ENCODE measurements around the gene HIVEP3. TPM values are rescaled to one million over a fixed set of nuclear protein-coding genes. Genes with fewer than 3 reads are reported as not detected.

The HIVEP3 gene
- total and polyA plus RNA-seq, 8 donors: 1.8 to 65.3 (median 3.8) TPM

DNA sequence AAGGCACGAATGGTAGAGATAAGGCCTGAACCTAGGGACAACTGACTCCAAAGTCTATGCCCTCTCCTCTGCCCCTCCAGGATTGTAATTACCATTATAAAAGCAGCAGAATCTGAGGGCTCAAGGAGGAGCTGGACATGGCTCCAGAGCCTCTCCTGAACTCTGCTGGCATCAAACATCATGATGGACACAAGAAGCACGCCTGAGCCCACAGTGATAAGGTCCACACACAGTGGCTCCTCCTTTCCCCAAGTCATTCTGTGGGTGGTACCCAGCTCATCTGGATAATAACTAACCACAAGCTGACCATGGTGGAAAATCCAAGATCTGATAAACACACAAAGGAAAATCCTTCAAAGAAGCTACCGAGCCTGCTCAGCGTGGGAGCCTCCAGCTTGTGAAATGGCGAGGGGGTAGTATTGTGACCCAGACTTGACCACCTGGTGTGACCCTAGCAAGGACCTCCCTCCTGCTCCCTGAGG is 85.2 kb downstream of the HIVEP3 start:
- Histone ChIP-seq H3K27me3 (no peaks in the 10 kb centered on the region), H3K36me3 (no peaks in the 10 kb centered on the region), H3K4me1 (peaks cover 0 to 4% (median 2%) of the 10 kb centered on the region in 4 donors), H3K4me3 (no peak overlapping the region), H3K27ac (no peak overlapping the region), H3K9me3 (no peaks in the 10 kb centered on the region)
- DNase-seq: no peak
- TF ChIP-seq EP300 (IDR thresholded peaks at IDR 0.05) (no peak), CTCF (IDR thresholded peaks at IDR 0.05) (no peak), POLR2AphosphoS5 (IDR thresholded peaks at IDR 0.05) (no peak), POLR2A (IDR thresholded peaks at IDR 0.05) (no peak)
- intact Hi-C loops (cut with DNase I; ENCODE audit: low total_unique reads): no loop called here
- 77 to 92% (median 82%) methylated on average over 5 of the region's 5 CpGs for WGBS, 5 donors

GRCh38 chr1:41830726-41831125 is 88.0 kb downstream of the HIVEP3 start:
- Histone ChIP-seq H3K27me3 (no peaks in the 10 kb centered on the region), H3K9me3 (no peaks in the 10 kb centered on the region), H3K27ac (no peak overlapping the region), H3K4me1 (peaks cover 0 to 13% (median 6%) of the 10 kb centered on the region in 4 donors), H3K36me3 (no peaks in the 10 kb centered on the region), H3K4me3 (no peak overlapping the region)
- 86 to 98% (median 93%) methylated on average over 3 of the region's 3 CpGs for WGBS, 5 donors
- intact Hi-C loops (cut with DNase I; ENCODE audit: low total_unique reads): no loop called here
- TF ChIP-seq EP300 (IDR thresholded peaks at IDR 0.05) (no peak), CTCF (IDR thresholded peaks at IDR 0.05) (no peak), POLR2A (IDR thresholded peaks at IDR 0.05) (no peak), POLR2AphosphoS5 (IDR thresholded peaks at IDR 0.05) (no peak)
- peak in 1 of 2 donors; percentile 26 for DNase-seq

GRCh38 chr1:41827991-41828570 is 90.6 kb downstream of the HIVEP3 start:
- H3K9me3 ChIP-seq: no peaks in the 10 kb centered on the region
- intact Hi-C loops (cut with DNase I; ENCODE audit: low total_unique reads): no loop called here
- H3K27me3 ChIP-seq: no peaks in the 10 kb centered on the region
- no peaks in the 10 kb centered on the region for H3K36me3 ChIP-seq
- 39 to 74% (median 67%) methylated on average over 4 of the region's 4 CpGs for WGBS, 5 donors
- H3K4me1 ChIP-seq: peaks cover 8 to 27% (median 18%) of the 10 kb centered on the region in 4 donors
- DNase-seq: peak in 1 of 2 donors; percentile 38
- TF ChIP-seq POLR2A (IDR thresholded peaks at IDR 0.05) (no peak), CTCF (IDR thresholded peaks at IDR 0.05) (no peak)
- H3K27ac ChIP-seq: no peak overlapping the region
- H3K4me3 ChIP-seq: no peak overlapping the region

GRCh38 chr1:41823471-41823870 is 95.3 kb downstream of the HIVEP3 start:
- peaks cover 10 to 27% (median 19%) of the 10 kb centered on the region in 4 donors for H3K4me1 ChIP-seq
- H3K27ac ChIP-seq: no peak overlapping the region
- TF ChIP-seq POLR2A (IDR thresholded peaks at IDR 0.05) (no peak), CTCF (IDR thresholded peaks at IDR 0.05) (peak in 1 of 7 experiments; percentile 7), POLR2AphosphoS5 (IDR thresholded peaks at IDR 0.05) (no peak), EP300 (IDR thresholded peaks at IDR 0.05) (no peak)
- intact Hi-C loops (cut with DNase I; ENCODE audit: low total_unique reads): no loop called here
- WGBS, 5 donors: 30 to 49% (median 36%) methylated on average over 4 of the region's 4 CpGs
- H3K27me3 ChIP-seq: no peaks in the 10 kb centered on the region
- no peaks in the 10 kb centered on the region for H3K36me3 ChIP-seq
- peak; percentile 44 to 45 for DNase-seq
- H3K4me3 ChIP-seq: no peak overlapping the region
- H3K9me3 ChIP-seq: no peaks in the 10 kb centered on the region
